ENCODE results near the gene ZSCAN5C. TPM values are rescaled to one million over a fixed set of nuclear protein-coding genes. Genes with fewer than 3 reads are reported as not detected.
"Not testable (repeated sequence)": the region's sequence is repeated elsewhere in the genome, so short reads cannot be mapped to it uniquely, and the experiment has no call there.

ZSCAN5C gene
- total RNA-seq, 2 donors from 2014 or later, result not detected

GRCh38 chr19:56163097-56163496 is 39.0 kb upstream of the ZSCAN5C start:
- Histone ChIP-seq H3K9me3 (no peaks in the 10 kb centered on the region), H3K4me3 (no peak overlapping the region), H3K27ac (no peak overlapping the region), H3K4me1 (ENCODE audit: control insufficient read depth in 1 of 2, low read depth in 2 of 2) (no peaks in the 10 kb centered on the region), H3K27me3 (replicated peaks; ENCODE audit: insufficient read depth) (no peaks in the 10 kb centered on the region), H3K36me3 (peaks cover 19% of the 10 kb centered on the region)
- DNase-seq (ENCODE audit: low spot score) (no peak), ATAC-seq (ENCODE audit: insufficient number of reproducible peaks, low FRiP score, low read depth) (no peak)
- TF ChIP-seq CTCF (IDR thresholded peaks at IDR 0.05), result no peak

GRCh38 chr19:56167064-56167578 is 35.0 kb upstream of the ZSCAN5C start:
- no peak for TF ChIP-seq CTCF (IDR thresholded peaks at IDR 0.05)
- Histone ChIP-seq H3K36me3 (no peaks in the 10 kb centered on the region), H3K27ac (no peak overlapping the region), H3K4me1 (ENCODE audit: control insufficient read depth in 1 of 2, low read depth in 2 of 2) (no peaks in the 10 kb centered on the region), H3K27me3 (replicated peaks; ENCODE audit: insufficient read depth) (no peaks in the 10 kb centered on the region), H3K9me3 (no peaks in the 10 kb centered on the region), H3K4me3 (no peak overlapping the region)
- DNase-seq (ENCODE audit: low spot score) (no peak), ATAC-seq (ENCODE audit: insufficient number of reproducible peaks, low FRiP score, low read depth) (no peak)

- ATAC-seq (ENCODE audit: insufficient number of reproducible peaks, low FRiP score, low read depth) (no peak), DNase-seq (ENCODE audit: low spot score) (no peak)
- H3K9me3 ChIP-seq, result no peaks in the 10 kb centered on the region
- H3K4me3 ChIP-seq, result no peak overlapping the region
- H3K36me3 ChIP-seq, result no peaks in the 10 kb centered on the region
- no peaks in the 10 kb centered on the region for H3K27me3 ChIP-seq (replicated peaks; ENCODE audit: insufficient read depth)
- H3K4me1 ChIP-seq (ENCODE audit: control insufficient read depth in 1 of 2, low read depth in 2 of 2), result no peaks in the 10 kb centered on the region
- no peak for TF ChIP-seq CTCF (IDR thresholded peaks at IDR 0.05)
- no peak overlapping the region for H3K27ac ChIP-seq
These were observed 31.8 kb upstream of the ZSCAN5C start for GRCh38 chr19:56170261-56170660.

- Histone ChIP-seq H3K36me3 (no peaks in the 10 kb centered on the region), H3K27me3 (replicated peaks; ENCODE audit: insufficient read depth) (no peaks in the 10 kb centered on the region), H3K9me3 (no peaks in the 10 kb centered on the region), H3K4me3 (no peak overlapping the region), H3K27ac (no peak overlapping the region), H3K4me1 (ENCODE audit: control insufficient read depth in 1 of 2, low read depth in 2 of 2) (no peaks in the 10 kb centered on the region)
- TF ChIP-seq CTCF (IDR thresholded peaks at IDR 0.05), result no peak
- no peak for DNase-seq (ENCODE audit: low spot score)
- ATAC-seq (ENCODE audit: insufficient number of reproducible peaks, low FRiP score, low read depth), result no peak
These were observed 28.0 kb upstream of the ZSCAN5C start for GRCh38 chr19:56174086-56174485.

- Histone ChIP-seq H3K27ac (no peak overlapping the region), H3K27me3 (replicated peaks; ENCODE audit: insufficient read depth) (no peaks in the 10 kb centered on the region), H3K9me3 (no peaks in the 10 kb centered on the region), H3K36me3 (no peaks in the 10 kb centered on the region), H3K4me3 (no peak overlapping the region), H3K4me1 (ENCODE audit: control insufficient read depth in 1 of 2, low read depth in 2 of 2) (no peaks in the 10 kb centered on the region)
- ATAC-seq (ENCODE audit: insufficient number of reproducible peaks, low FRiP score, low read depth) (no peak), DNase-seq (ENCODE audit: low spot score) (no peak)
- no peak for TF ChIP-seq CTCF (IDR thresholded peaks at IDR 0.05)
These were observed 27.5 kb upstream of the ZSCAN5C start for GRCh38 chr19:56174550-56174949.

- ATAC-seq (ENCODE audit: insufficient number of reproducible peaks, low FRiP score, low read depth); H3K4me3 ChIP-seq; DNase-seq (ENCODE audit: low spot score); H3K9me3 ChIP-seq; H3K4me1 ChIP-seq (ENCODE audit: control insufficient read depth in 1 of 2, low read depth in 2 of 2); H3K36me3 ChIP-seq; H3K27ac ChIP-seq; H3K27me3 ChIP-seq (replicated peaks; ENCODE audit: insufficient read depth): not testable (repeated sequence)
These were observed 26.2 kb upstream of the ZSCAN5C start, which contains the start of gene GALP for GRCh38 chr19:56175861-56176307. TSS of gene GALP (plus strand) at chr19:56176008. CDS start at chr19:56177109, 1,101 bp downstream.

GRCh38 chr19:56176310-56176709 is 25.8 kb upstream of the ZSCAN5C start:
- H3K27me3 ChIP-seq (replicated peaks; ENCODE audit: insufficient read depth); DNase-seq (ENCODE audit: low spot score); H3K36me3 ChIP-seq; ATAC-seq (ENCODE audit: insufficient number of reproducible peaks, low FRiP score, low read depth); H3K4me1 ChIP-seq (ENCODE audit: control insufficient read depth in 1 of 2, low read depth in 2 of 2); H3K4me3 ChIP-seq; H3K27ac ChIP-seq; H3K9me3 ChIP-seq: not testable (repeated sequence)
